ENCODE data around the gene MYCBPAP. TPM values are rescaled to one million over a fixed set of nuclear protein-coding genes. Genes with fewer than 3 reads are reported as not detected.
A peak's percentile ranks its signal among the peaks of the same experiment; 100 is the strongest.

MYCBPAP gene
- total RNA-seq, 6 experiments from 2014 or later: 0.51 TPM; not detected in 5

DNA sequence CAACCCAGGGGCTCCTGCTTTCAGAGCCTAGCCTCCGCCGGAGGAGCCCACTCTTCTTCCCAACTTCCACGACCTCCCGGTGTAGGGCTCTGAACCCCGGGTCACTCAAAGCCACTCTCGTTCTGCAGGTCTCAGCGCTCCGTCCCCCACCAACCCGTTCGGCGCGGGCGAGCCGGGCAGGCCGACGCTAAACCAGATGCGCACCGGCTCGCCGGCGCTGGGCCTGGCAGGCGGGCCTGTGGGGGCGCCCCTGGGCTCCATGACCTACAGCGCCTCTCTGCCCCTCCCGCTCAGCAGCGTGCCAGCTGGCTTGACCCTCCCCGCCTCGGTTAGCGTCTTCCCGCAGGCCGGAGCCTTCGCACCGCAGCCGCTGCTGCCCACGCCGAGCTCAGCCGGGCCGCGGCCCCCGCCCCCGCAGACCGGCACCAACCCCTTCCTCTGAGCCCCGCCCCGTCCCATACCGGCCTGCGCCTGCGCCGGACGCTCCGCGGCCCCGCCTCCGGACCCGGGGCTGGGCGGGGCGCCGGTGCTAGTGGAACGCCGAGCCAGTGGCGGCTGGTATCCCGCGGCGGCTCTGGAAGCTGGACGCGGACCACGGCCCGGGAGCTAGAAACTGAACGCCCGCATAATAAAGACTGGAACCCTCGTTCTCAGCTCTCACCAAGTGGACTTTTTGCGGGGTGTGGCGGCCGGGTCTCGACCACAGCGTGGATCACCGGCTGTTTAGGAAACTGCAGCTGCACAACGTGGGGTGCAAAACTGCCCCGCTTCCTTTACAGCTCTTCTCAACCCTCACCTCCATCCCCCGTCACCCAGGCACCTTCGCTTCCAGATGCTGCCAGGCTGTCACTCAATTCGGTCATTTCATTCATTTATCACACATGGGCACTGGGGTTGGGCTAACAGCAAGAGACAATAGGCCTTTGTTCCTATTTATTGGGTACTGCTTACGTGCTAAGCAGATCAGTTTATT lies 33.8 kb downstream of the MYCBPAP start:
- H3K27ac ChIP-seq: peak overlapping the region in 2 of 3 donors; percentile 20 to 31
- H3K27me3 ChIP-seq: no peaks in the 10 kb centered on the region
- ATAC-seq: peak; percentile 86 to 93 (median 90)
- 3% methylated on average over 25 of the region's 82 CpGs for WGBS (ENCODE audit: insufficient coverage, low coverage, low lambda C conversion rate, missing lambda C conversion rate)
- intact Hi-C loops (cut with DNase I): no loop called here
- no peaks in the 10 kb centered on the region for H3K9me3 ChIP-seq
- H3K4me1 ChIP-seq: peaks cover 0 to 18% (median 3%) of the 10 kb centered on the region in 4 donors
- peak overlapping the region; percentile 45 to 59 (median 54) for H3K4me3 ChIP-seq
- H3K36me3 ChIP-seq: no peaks in the 10 kb centered on the region
- TF ChIP-seq, protein P1, sequence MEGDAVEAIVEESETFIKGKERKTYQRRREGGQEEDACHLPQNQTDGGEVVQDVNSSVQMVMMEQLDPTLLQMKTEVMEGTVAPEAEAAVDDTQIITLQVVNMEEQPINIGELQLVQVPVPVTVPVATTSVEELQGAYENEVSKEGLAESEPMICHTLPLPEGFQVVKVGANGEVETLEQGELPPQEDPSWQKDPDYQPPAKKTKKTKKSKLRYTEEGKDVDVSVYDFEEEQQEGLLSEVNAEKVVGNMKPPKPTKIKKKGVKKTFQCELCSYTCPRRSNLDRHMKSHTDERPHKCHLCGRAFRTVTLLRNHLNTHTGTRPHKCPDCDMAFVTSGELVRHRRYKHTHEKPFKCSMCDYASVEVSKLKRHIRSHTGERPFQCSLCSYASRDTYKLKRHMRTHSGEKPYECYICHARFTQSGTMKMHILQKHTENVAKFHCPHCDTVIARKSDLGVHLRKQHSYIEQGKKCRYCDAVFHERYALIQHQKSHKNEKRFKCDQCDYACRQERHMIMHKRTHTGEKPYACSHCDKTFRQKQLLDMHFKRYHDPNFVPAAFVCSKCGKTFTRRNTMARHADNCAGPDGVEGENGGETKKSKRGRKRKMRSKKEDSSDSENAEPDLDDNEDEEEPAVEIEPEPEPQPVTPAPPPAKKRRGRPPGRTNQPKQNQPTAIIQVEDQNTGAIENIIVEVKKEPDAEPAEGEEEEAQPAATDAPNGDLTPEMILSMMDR (IDR thresholded peaks at IDR 0.05): peak in 2 of 4 donors; percentile 17 to 21
- TF ChIP-seq POLR2A (IDR thresholded peaks at IDR 0.05): peak; percentile 71
- DNase-seq: peak; percentile 91 to 93 (median 92)

DNA sequence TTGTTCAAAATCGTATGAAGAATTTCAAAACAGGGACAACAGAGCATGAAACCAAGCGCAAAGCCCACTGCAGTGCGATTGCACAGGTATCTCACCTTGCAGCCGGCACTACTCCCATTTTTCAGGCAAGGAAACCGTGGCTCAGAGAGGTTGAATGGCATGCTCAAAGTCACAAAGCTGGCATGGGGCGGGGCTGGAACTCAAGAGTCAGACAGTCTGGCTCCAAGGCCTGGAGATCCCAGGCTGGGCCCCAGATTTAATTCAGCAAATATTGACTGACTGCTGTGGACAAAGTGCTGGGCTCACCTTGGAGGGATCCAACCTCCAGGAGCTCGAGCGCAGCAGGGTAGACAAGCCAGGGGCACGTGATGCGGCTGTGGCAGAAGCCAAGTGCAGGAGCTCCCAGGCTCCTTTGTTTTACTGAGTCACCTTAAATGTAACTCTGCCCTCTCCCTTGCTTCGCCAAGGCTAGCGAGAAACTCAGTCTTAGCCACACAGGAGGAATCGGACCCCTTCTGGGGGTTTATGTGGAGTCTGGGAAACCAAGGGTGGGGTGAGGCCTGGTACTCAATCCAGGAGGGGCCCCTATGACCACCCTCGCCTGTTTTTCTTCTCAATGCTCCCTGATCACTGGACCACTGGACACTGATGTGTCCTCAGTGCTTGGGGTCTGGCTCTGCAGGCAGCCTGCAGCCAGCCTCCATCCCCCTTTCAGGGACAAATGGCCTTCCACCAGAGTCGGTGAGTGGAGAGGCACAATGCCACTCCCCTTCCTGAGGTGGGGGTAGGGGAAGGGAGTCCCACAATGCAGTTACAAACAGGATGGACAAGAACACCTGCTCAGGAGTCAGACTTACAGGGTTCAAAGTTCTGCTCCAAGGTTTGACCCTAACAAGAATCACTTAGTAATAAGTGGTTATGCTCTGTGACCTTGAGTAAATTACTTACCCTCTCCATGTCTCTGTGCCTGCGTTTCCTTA lies 34.8 kb downstream of the MYCBPAP start:
- Histone ChIP-seq H3K27me3 (no peaks in the 10 kb centered on the region), H3K9me3 (no peaks in the 10 kb centered on the region), H3K4me3 (peak overlapping the region in 1 of 3 donors; percentile 54), H3K27ac (no peak overlapping the region), H3K4me1 (peaks cover 0 to 18% (median 5%) of the 10 kb centered on the region in 4 donors), H3K36me3 (no peaks in the 10 kb centered on the region)
- DNase-seq (peak; percentile 25 to 77 (median 63)), ATAC-seq (no peak)
- TF ChIP-seq POLR2A (IDR thresholded peaks at IDR 0.05): no peak
- WGBS (ENCODE audit: insufficient coverage, low coverage, low lambda C conversion rate, missing lambda C conversion rate): 74% methylated on average over 8 of the region's 16 CpGs
- intact Hi-C loops (cut with DNase I): no loop called here

DNA sequence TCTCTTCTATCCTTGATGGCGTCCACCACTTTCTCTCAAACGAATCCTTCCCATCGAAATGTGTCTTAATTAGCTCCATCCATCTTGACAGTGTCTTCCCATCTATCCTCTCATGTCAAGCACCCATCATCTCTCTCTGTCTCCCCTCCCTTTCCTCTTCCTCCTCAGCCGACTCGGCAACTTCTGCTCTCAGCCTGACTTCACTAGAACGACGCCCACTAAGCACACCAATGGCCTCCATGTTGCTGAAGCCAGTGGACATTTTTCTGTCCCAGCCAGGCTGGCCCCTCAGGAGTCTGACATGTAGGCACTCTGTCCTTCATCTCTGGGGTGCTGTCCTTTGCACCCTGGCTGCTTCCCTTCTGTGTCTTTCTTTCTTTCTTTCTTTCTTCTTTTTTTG lies 36.3 kb downstream of the MYCBPAP start:
- Histone ChIP-seq H3K36me3 (no peaks in the 10 kb centered on the region), H3K4me1 (peaks cover 0 to 28% (median 8%) of the 10 kb centered on the region in 4 donors), H3K4me3 (no peak overlapping the region), H3K27ac (no peak overlapping the region), H3K9me3 (no peaks in the 10 kb centered on the region), H3K27me3 (no peaks in the 10 kb centered on the region)
- 61% methylated on average over 7 of the region's 7 CpGs for WGBS (ENCODE audit: insufficient coverage, low coverage, low lambda C conversion rate, missing lambda C conversion rate)
- ATAC-seq (no peak), DNase-seq (no peak)
- intact Hi-C loops (cut with DNase I): no loop called here
- no peak for TF ChIP-seq POLR2A (IDR thresholded peaks at IDR 0.05)
- TF ChIP-seq, protein P1 (IDR thresholded peaks at IDR 0.05): no peak

DNA sequence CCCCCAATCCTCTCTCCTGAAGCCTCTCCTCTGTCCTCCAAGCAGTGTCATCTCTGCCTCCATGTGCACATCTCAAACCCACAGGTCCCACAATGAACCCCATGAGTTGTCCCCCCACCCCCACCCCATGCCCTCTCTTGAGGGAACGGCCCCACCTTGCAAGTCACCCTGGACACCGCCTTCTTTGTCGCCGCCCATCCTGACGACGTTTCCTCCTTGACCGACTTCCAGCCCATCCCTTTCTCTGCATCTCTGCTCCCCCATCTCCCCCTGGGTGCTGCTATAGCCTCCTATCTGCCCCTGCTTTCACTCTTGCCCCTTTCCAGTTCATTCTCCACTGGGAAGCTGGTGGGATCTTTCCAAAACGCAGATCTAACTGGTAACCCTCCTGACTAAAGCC lies 37.1 kb downstream of the MYCBPAP start:
- no peaks in the 10 kb centered on the region for H3K27me3 ChIP-seq
- no peaks in the 10 kb centered on the region for H3K9me3 ChIP-seq

More for the DNA sequence above, 37.1 kb downstream of the MYCBPAP start:
- Histone ChIP-seq H3K4me3 (no peak overlapping the region), H3K36me3 (no peaks in the 10 kb centered on the region), H3K27ac (no peak overlapping the region), H3K4me1 (peaks cover 0 to 36% (median 12%) of the 10 kb centered on the region in 4 donors)
- ATAC-seq: no peak
- WGBS (ENCODE audit: insufficient coverage, low coverage, low lambda C conversion rate, missing lambda C conversion rate): 49% methylated on average over 8 of the region's 8 CpGs
- intact Hi-C loops (cut with DNase I): loop anchor here in 1 of 2 donors (5.0 kb wide), 1 partner anchor 152 kb away; no protein-coding TSS in a partner anchor
- TF ChIP-seq, protein P1 (IDR thresholded peaks at IDR 0.05): no peak
- no peak for TF ChIP-seq POLR2A (IDR thresholded peaks at IDR 0.05)
- no peak for DNase-seq

Data from right lobe of liver (tissue), 6 donors.